Measurements from ENCODE around the gene NADSYN1. TPM values are rescaled to one million over a fixed set of nuclear protein-coding genes. Genes with fewer than 3 reads are reported as not detected.

Gene NADSYN1
- total and polyA plus RNA-seq, 2 experiments from 2014 or later, result 35.6 to 54.9 TPM

DNA sequence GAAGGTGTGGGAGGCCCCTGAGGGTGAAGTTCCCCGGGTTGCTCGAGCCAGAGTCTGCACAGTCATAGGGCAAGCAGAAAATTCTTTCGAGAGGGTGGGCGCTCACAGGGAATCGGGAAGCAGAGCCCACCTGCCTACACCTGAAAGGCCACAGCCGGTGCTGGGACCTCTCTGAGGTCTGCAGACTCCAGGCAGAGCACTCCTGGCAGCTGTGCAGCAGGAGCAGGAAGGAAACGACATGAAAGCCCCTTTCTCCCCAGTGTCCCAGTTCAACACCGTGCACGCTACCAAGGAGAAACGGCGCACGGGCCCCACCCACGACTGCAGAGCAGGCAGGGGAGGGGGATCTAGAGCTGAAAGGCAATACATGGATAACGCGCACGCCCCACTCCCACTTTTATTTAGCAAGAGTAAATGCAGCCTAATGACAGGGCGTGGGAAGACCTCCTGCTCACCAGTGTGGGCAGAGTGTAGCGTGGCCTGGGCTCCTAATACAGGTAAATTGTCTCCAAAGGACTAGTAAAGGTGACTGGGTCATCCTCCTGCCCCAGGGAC, 18.4 kb upstream of the NADSYN1 start:
- Mint-ChIP-seq H3K4me1 (no peaks in the 10 kb centered on the region), H3K4me3 (no peak overlapping the region), H3K27me3 (ENCODE audit: insufficient read depth, low read depth, poor library complexity) (peaks cover under 1% of the 10 kb centered on the region), H3K36me3 (ENCODE audit: low read depth) (peaks cover 46% of the 10 kb centered on the region), H3K9me3 (peaks cover 4% of the 10 kb centered on the region; the same call in 1 of the 3 replicates), H3K27ac (no peak overlapping the region)
- Histone ChIP-seq H2AFZ (no peak overlapping the region), H4K20me1 (replicated peaks; ENCODE audit: insufficient read depth) (peaks cover 9% of the 10 kb centered on the region; the same call in 1 of the 2 replicates), H3K27me3 (ENCODE audit: insufficient read depth) (no peaks in the 10 kb centered on the region), H3K4me2 (no peak overlapping the region), H3K79me2 (replicated peaks; ENCODE audit: insufficient read depth) (no peaks in the 10 kb centered on the region), H3K4me1 (ENCODE audit: insufficient read depth) (no peaks in the 10 kb centered on the region), H3F3A (replicated peaks; ENCODE audit: low read depth) (no peaks in the 10 kb centered on the region), H3K36me3 (ENCODE audit: insufficient read depth) (peaks cover 28% of the 10 kb centered on the region), H3K27ac (ENCODE audit: low read depth) (no peak overlapping the region), H3K4me3 (no peak overlapping the region), H3K9me2 (ENCODE audit: insufficient read depth) (peaks cover 2% of the 10 kb centered on the region; the same call in 1 of the 2 replicates)
- TF ChIP-seq CREB1 (CRISPR knock-in tag; IDR thresholded peaks at IDR 0.05; ENCODE audit: low read depth) (no peak), CTCF (conservative IDR thresholded peaks at IDR 0.05; ENCODE audit: low read depth in 2 of 2) (no peak), EZH2phosphoT487 (IDR thresholded peaks at IDR 0.05; ENCODE audit: unreplicated experiment) (no peak), ZNF331 (CRISPR knock-in tag; IDR thresholded peaks at IDR 0.05; ENCODE audit: low read depth) (no peak), ZNF114 (CRISPR knock-in tag; IDR thresholded peaks at IDR 0.05) (no peak), EZH2 (IDR thresholded peaks at IDR 0.05; ENCODE audit: low read depth, unreplicated experiment) (no peak), POLR2AphosphoS5 (IDR thresholded peaks at IDR 0.05; ENCODE audit: low read depth) (no peak), NANOG (IDR thresholded peaks at IDR 0.05; ENCODE audit: borderline replicate concordance) (no peak), JUNB (IDR thresholded peaks at IDR 0.05; ENCODE audit: unreplicated experiment) (no peak), STAT1 (IDR thresholded peaks at IDR 0.05; ENCODE audit: unreplicated experiment) (no peak)
- TF ChIP-seq, protein P1, sequence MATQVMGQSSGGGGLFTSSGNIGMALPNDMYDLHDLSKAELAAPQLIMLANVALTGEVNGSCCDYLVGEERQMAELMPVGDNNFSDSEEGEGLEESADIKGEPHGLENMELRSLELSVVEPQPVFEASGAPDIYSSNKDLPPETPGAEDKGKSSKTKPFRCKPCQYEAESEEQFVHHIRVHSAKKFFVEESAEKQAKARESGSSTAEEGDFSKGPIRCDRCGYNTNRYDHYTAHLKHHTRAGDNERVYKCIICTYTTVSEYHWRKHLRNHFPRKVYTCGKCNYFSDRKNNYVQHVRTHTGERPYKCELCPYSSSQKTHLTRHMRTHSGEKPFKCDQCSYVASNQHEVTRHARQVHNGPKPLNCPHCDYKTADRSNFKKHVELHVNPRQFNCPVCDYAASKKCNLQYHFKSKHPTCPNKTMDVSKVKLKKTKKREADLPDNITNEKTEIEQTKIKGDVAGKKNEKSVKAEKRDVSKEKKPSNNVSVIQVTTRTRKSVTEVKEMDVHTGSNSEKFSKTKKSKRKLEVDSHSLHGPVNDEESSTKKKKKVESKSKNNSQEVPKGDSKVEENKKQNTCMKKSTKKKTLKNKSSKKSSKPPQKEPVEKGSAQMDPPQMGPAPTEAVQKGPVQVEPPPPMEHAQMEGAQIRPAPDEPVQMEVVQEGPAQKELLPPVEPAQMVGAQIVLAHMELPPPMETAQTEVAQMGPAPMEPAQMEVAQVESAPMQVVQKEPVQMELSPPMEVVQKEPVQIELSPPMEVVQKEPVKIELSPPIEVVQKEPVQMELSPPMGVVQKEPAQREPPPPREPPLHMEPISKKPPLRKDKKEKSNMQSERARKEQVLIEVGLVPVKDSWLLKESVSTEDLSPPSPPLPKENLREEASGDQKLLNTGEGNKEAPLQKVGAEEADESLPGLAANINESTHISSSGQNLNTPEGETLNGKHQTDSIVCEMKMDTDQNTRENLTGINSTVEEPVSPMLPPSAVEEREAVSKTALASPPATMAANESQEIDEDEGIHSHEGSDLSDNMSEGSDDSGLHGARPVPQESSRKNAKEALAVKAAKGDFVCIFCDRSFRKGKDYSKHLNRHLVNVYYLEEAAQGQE (IDR thresholded peaks at IDR 0.05; ENCODE audit: unreplicated experiment), result no peak
- TF ChIP-seq, protein P2, sequence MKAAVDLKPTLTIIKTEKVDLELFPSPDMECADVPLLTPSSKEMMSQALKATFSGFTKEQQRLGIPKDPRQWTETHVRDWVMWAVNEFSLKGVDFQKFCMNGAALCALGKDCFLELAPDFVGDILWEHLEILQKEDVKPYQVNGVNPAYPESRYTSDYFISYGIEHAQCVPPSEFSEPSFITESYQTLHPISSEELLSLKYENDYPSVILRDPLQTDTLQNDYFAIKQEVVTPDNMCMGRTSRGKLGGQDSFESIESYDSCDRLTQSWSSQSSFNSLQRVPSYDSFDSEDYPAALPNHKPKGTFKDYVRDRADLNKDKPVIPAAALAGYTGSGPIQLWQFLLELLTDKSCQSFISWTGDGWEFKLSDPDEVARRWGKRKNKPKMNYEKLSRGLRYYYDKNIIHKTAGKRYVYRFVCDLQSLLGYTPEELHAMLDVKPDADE (IDR thresholded peaks at IDR 0.05), result no peak
- ATAC-seq (no peak), DNase-seq (ENCODE audit: low spot score) (no peak)

Data from GM23338 (cell line).